ENCODE data around the gene PACSIN1.

DNA sequence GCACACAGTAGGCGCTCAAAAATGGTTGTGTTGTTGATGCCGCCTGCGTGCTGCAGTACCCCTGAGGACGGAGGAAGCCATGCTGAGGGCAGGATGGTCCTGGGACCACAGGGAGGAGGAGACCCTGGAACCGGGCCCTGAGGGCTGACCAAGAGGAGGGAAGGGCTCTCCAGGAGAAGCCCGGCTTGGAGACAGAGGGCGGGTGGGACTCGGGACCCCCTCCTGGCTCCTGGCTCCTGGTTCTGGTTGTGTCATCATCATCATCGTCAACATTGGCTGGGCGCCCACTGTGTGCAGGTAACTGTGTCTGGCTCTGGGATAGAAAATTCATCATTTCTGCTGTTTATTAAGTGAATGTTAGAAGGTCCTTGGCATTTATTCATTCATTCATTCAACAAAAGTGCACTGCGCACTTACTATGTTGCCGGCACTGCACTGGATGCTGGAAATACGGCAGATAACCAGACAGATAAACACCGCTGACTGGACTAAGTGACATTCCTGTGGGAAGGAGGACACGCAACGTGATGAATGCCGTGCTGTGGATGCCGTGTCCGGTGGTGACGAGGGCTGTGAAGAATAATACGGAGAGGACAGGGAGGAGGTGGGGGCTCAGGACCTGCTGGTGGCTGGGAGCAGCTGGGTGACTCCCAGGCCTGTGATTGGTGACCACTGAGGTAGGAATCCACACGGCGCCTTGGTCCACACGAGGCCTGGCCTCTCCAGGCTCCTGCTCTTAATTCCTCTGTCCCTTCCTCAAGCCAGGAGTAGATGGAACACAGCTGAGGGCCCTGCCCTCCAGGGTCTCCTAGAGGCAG, 55.0 kb downstream of the PACSIN1 start:
- no peak for TF ChIP-seq RFX5 (IDR thresholded peaks at IDR 0.05; ENCODE audit: low read depth, low read length)
- TF ChIP-seq, protein P1, sequence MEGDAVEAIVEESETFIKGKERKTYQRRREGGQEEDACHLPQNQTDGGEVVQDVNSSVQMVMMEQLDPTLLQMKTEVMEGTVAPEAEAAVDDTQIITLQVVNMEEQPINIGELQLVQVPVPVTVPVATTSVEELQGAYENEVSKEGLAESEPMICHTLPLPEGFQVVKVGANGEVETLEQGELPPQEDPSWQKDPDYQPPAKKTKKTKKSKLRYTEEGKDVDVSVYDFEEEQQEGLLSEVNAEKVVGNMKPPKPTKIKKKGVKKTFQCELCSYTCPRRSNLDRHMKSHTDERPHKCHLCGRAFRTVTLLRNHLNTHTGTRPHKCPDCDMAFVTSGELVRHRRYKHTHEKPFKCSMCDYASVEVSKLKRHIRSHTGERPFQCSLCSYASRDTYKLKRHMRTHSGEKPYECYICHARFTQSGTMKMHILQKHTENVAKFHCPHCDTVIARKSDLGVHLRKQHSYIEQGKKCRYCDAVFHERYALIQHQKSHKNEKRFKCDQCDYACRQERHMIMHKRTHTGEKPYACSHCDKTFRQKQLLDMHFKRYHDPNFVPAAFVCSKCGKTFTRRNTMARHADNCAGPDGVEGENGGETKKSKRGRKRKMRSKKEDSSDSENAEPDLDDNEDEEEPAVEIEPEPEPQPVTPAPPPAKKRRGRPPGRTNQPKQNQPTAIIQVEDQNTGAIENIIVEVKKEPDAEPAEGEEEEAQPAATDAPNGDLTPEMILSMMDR (conservative IDR thresholded peaks at IDR 0.05; ENCODE audit: low read depth, low read length), result no peak
- TF ChIP-seq RCOR1 (IDR thresholded peaks at IDR 0.05; ENCODE audit: insufficient replicate concordance, low read length), result no peak
- TF ChIP-seq CEBPB (IDR thresholded peaks at IDR 0.05; ENCODE audit: low read depth, low read length), result no peak
- no peak for TF ChIP-seq POLR2A (IDR thresholded peaks at IDR 0.05; ENCODE audit: low read depth, low read length)
- TF ChIP-seq BHLHE40 (IDR thresholded peaks at IDR 0.05; ENCODE audit: low read depth, low read length), result no peak
- no peak for TF ChIP-seq SMC3 (IDR thresholded peaks at IDR 0.05; ENCODE audit: low read depth, low read length)
- TF ChIP-seq RAD21 (IDR thresholded peaks at IDR 0.05; ENCODE audit: low read length), result no peak
- TF ChIP-seq MAZ (IDR thresholded peaks at IDR 0.05; ENCODE audit: borderline replicate concordance, low read depth, low read length), result no peak
